H9 (cell line): ENCODE measurements around the gene CCNB1IP1. TPM values are rescaled to one million over a fixed set of nuclear protein-coding genes. Genes with fewer than 3 reads are reported as not detected.
A peak's percentile ranks its signal among the peaks of the same experiment; 100 is the strongest.

Experiments used
- DNase-seq: peaks from one replicate; pipeline ENCODE4 v3.0.0-alpha.2; 2017
- H2AFZ ChIP-seq: one replicate; pipeline ENCODE4 v1.6.1; 2013; ENCODE audit warnings: mild to moderate bottlenecking, low read length, control low read depth, moderate library complexity
- H2AK5ac ChIP-seq: 2 replicates; pipeline ENCODE4 v1.6.1; 2013; ENCODE audit warnings: low read length, control low read depth, mixed read lengths; ENCODE audit not compliant: insufficient read length
- H2BK120ac ChIP-seq: one replicate; pipeline ENCODE4 v1.6.1; 2013; ENCODE audit warnings: low read depth, mild to moderate bottlenecking, low read length, control low read depth, inconsistent platforms; ENCODE audit not compliant: poor library complexity, severe bottlenecking
- H2BK12ac ChIP-seq: 2 replicates; pipeline ENCODE4 v1.6.1; 2013; ENCODE audit warnings: low read length, control low read depth, mixed read lengths, low read depth; ENCODE audit not compliant: insufficient read length
- H2BK15ac ChIP-seq: 2 replicates; pipeline ENCODE4 v1.6.1; 2013; ENCODE audit warnings: low read depth, low read length, control low read depth
- H2BK20ac ChIP-seq: one replicate; pipeline ENCODE4 v1.6.1; 2013; ENCODE audit warnings: low read depth, mild to moderate bottlenecking, low read length, control low read depth, inconsistent platforms; ENCODE audit not compliant: poor library complexity, severe bottlenecking
- H2BK5ac ChIP-seq: 2 replicates; pipeline ENCODE4 v1.6.1; 2013; ENCODE audit warnings: low read length, control low read depth, mixed read lengths; ENCODE audit not compliant: insufficient read length
- H3K14ac ChIP-seq: 2 replicates; pipeline ENCODE4 v1.6.1; 2013; ENCODE audit warnings: low read length, control low read depth; ENCODE audit not compliant: insufficient read depth
- H3K18ac ChIP-seq: 2 replicates; pipeline ENCODE4 v1.6.1; 2013; ENCODE audit warnings: low read depth, mild to moderate bottlenecking, mixed read lengths, low read length, control low read depth; ENCODE audit not compliant: insufficient read length
- H3K23ac ChIP-seq: 2 replicates; pipeline ENCODE4 v1.6.1; 2013; ENCODE audit warnings: low read length, control low read depth, mixed read lengths, low read depth; ENCODE audit not compliant: insufficient read length
- H3K23me2 ChIP-seq: 2 replicates; pipeline ENCODE4 v1.6.1; 2013; ENCODE audit warnings: low read depth, mild to moderate bottlenecking, mixed read lengths, low read length, control low read depth; ENCODE audit not compliant: insufficient read length, poor library complexity, severe bottlenecking
- H3K27ac ChIP-seq: 2 replicates; pipeline ENCODE4 v1.5.1; 2013; ENCODE audit warnings: low read length, control low read depth, mixed read lengths, low read depth; ENCODE audit not compliant: insufficient read length
- H3K27me3 ChIP-seq: 2 replicates; pipeline ENCODE4 v1.6.1; 2013; ENCODE audit warnings: low read length, control low read depth, inconsistent platforms; ENCODE audit not compliant: insufficient read depth
- H3K4ac ChIP-seq: 2 replicates; pipeline ENCODE4 v1.6.1; 2013; ENCODE audit warnings: low read depth, mild to moderate bottlenecking, control low read depth, inconsistent platforms, low read length, moderate library complexity
- H3K4me1 ChIP-seq: 2 replicates; pipeline ENCODE4 v1.6.1; 2013; ENCODE audit warnings: low read length, control low read depth, inconsistent platforms; ENCODE audit not compliant: insufficient read depth
- H3K4me2 ChIP-seq: 2 replicates; pipeline ENCODE4 v1.6.1; 2013; ENCODE audit warnings: low read length, control low read depth, mixed read lengths; ENCODE audit not compliant: insufficient read length, insufficient read depth
- H3K56ac ChIP-seq: 2 replicates; pipeline ENCODE4 v1.6.1; 2013; ENCODE audit warnings: low read depth, mild to moderate bottlenecking, mixed read lengths, low read length, control low read depth; ENCODE audit not compliant: insufficient read length
- H3K79me1 ChIP-seq: 2 replicates; pipeline ENCODE4 v1.6.1; 2013; ENCODE audit warnings: low read depth, mild to moderate bottlenecking, moderate library complexity, low read length, control low read depth, inconsistent platforms; ENCODE audit not compliant: insufficient read depth, poor library complexity, severe bottlenecking
- H3K79me2 ChIP-seq: 2 replicates; pipeline ENCODE4 v1.6.1; 2013; ENCODE audit warnings: low read length, control low read depth, inconsistent platforms; ENCODE audit not compliant: insufficient read depth
- H3K9ac ChIP-seq: 2 replicates; pipeline ENCODE4 v1.6.1; 2013; ENCODE audit warnings: low read length, control low read depth, mixed read lengths; ENCODE audit not compliant: insufficient read length; ENCODE audit errors: extremely low read depth
- H3K9me3 ChIP-seq: one replicate; pipeline ENCODE4 v1.6.1; 2013; ENCODE audit warnings: low read depth, low read length, inconsistent platforms; ENCODE audit not compliant: control insufficient read depth
- H3T11ph ChIP-seq: one replicate; pipeline ENCODE4 v1.6.1; 2013; ENCODE audit warnings: mild to moderate bottlenecking, low read length, control low read depth, inconsistent platforms
- H4K20me1 ChIP-seq: one replicate; pipeline ENCODE4 v1.6.1; 2013; ENCODE audit not compliant: control insufficient read depth, insufficient read length, insufficient read depth
- H4K5ac ChIP-seq: 2 replicates; pipeline ENCODE4 v1.6.1; 2013; ENCODE audit warnings: low read depth, mild to moderate bottlenecking, mixed read lengths, low read length, control low read depth; ENCODE audit not compliant: insufficient read length
- H4K8ac ChIP-seq: replicated peaks from 2 replicates; pipeline ENCODE4 v1.6.1; 2013; ENCODE audit warnings: low read length, control low read depth, mixed read lengths, low read depth; ENCODE audit not compliant: insufficient read length
- H4K91ac ChIP-seq: 2 replicates; pipeline ENCODE4 v1.6.1; 2013; ENCODE audit warnings: low read depth, mild to moderate bottlenecking, moderate library complexity, mixed read lengths, low read length, control low read depth; ENCODE audit not compliant: insufficient read length
- H3K27ac Mint-ChIP-seq, 3 experiments: 2 replicates in 2 of 3; 3 replicates in 1 of 3; pipeline ENCODE4 v1.8.0; 2020 to 2021; ENCODE audit warnings: mixed read lengths in 3 of 3, mild to moderate bottlenecking in 1 of 3, moderate library complexity in 1 of 3
- H3K27me3 Mint-ChIP-seq: 2 replicates; pipeline ENCODE4 v1.8.0; 2021; ENCODE audit warnings: low read depth, mild to moderate bottlenecking, moderate library complexity, mixed read lengths
- H3K36me3 Mint-ChIP-seq, 3 experiments: 2 replicates in 2 of 3; 3 replicates in 1 of 3; pipeline ENCODE4 v1.8.0; 2020 to 2021; ENCODE audit warnings: low read depth in 3 of 3, mixed read lengths in 3 of 3; ENCODE audit not compliant: insufficient read depth in 1 of 3
- H3K4me1 Mint-ChIP-seq, 2 experiments: 2 replicates each; pipeline ENCODE4 v1.8.0; 2020; ENCODE audit warnings: mixed read lengths in 2 of 2
- H3K4me3 Mint-ChIP-seq, 2 experiments: 2 replicates in 1 of 2; 3 replicates in 1 of 2; pipeline ENCODE4 v1.8.0; 2020 to 2021; ENCODE audit warnings: mild to moderate bottlenecking in 2 of 2, mixed read lengths in 2 of 2, moderate library complexity in 1 of 2
- H3K9me3 Mint-ChIP-seq, 2 experiments: 2 replicates in 1 of 2; 3 replicates in 1 of 2; pipeline ENCODE4 v1.8.0; 2020; ENCODE audit warnings: mild to moderate bottlenecking in 2 of 2, mixed read lengths in 2 of 2, moderate library complexity in 1 of 2
- CTCF ChIP-seq: fragments of 200-600 bp; sonication (generic); conservative IDR thresholded peaks from 3 replicates; pipeline ENCODE4 v1.8.0; 2021; ENCODE audit warnings: antibody characterized with exemption, mild to moderate bottlenecking
- WGBS: extraction: QIAGEN DNeasy Blood & Tissue Kit; methylation state at CpG from one replicate; pipeline ENCODE4 v1.1.7; 2013; ENCODE audit warnings: missing lambda C conversion rate, low lambda C conversion rate, mixed read lengths; ENCODE audit not compliant: insufficient read length; ENCODE audit errors: extremely low coverage; 5-methylcytosine and 5-hydroxymethylcytosine counted together
- total RNA-seq: library from RNA; stranded (reverse); gene quantifications from 2 replicates; pipeline ENCODE4 v1.2.1, GENCODE V29; 2021

The CCNB1IP1 gene
- total RNA-seq, 1 experiment from 2014 or later: 165 TPM

- Histone ChIP-seq H3K79me1 (no peaks in the 10 kb centered on the region), H2AK5ac (no peak within 1 kb of the TSS), H2AFZ (no peak within 1 kb of the TSS), H2BK120ac (no peak within 1 kb of the TSS), H3K56ac (no peak within 1 kb of the TSS), H2BK12ac (no peak within 1 kb of the TSS), H3K79me2 (no peaks in the 10 kb centered on the region), H3K27ac (no peak within 1 kb of the TSS), H3K23me2 (peaks cover 5% of the 10 kb centered on the region), H2BK15ac (no peak within 1 kb of the TSS), H4K5ac (no peak within 1 kb of the TSS), H3K18ac (peak within 1 kb of the TSS; percentile 72), H2BK5ac (no peak within 1 kb of the TSS), H4K8ac (no peak within 1 kb of the TSS), H3K9me3 (no peaks in the 10 kb centered on the region), H3K4ac (no peak within 1 kb of the TSS), H3K9ac (peak within 1 kb of the TSS; percentile 91), H3K23ac (no peak within 1 kb of the TSS), H3K4me1 (no peaks in the 10 kb centered on the region), H3T11ph (no peak within 1 kb of the TSS), H3K14ac (no peak within 1 kb of the TSS), H4K20me1 (no peaks in the 10 kb centered on the region), H2BK20ac (no peak within 1 kb of the TSS), H4K91ac (no peak within 1 kb of the TSS), H3K4me2 (peak within 1 kb of the TSS; percentile 93), H3K27me3 (no peaks in the 10 kb centered on the region)
- DNase-seq: peak; percentile 84
- no CpG with 5 or more reads among the region's 27 CpGs for WGBS
- peaks cover 6 to 16% (median 14%) of the 10 kb centered on the region in 3 experiments for H3K36me3 Mint-ChIP-seq
- peak within 1 kb of the TSS; percentile 28 to 69 (median 42); a peak in 6 of 7 replicates for H3K27ac Mint-ChIP-seq
- no peaks in the 10 kb centered on the region for H3K27me3 Mint-ChIP-seq
- H3K9me3 Mint-ChIP-seq: peaks cover 3 to 5% of the 10 kb centered on the region in 2 experiments; a peak in 4 of 5 replicates
- peak within 1 kb of the TSS; percentile 85 to 97 for H3K4me3 Mint-ChIP-seq
- TF ChIP-seq CTCF: peak; percentile 94
- H3K4me1 Mint-ChIP-seq: peaks cover 8% of the 10 kb centered on the region in 2 experiments; a peak in 3 of 4 replicates
Observed at GRCh38 chr14:20305265-20306078, 27.6 kb downstream of the CCNB1IP1 start, which contains the start of gene TTC5. Gene TTC5, minus strand, starts transcription at chr14:20305951. Its CDS starts 14 bp downstream, at chr14:20305937.
